ENCODE data around the gene CDH20. TPM values are rescaled to one million over a fixed set of nuclear protein-coding genes. Genes with fewer than 3 reads are reported as not detected.
A peak's percentile ranks its signal among the peaks of the same experiment; 100 is the strongest.

The CDH20 gene
- total RNA-seq, 4 donors from 2014 or later = 0.83 to 5.5 (median 2.0) TPM

DNA sequence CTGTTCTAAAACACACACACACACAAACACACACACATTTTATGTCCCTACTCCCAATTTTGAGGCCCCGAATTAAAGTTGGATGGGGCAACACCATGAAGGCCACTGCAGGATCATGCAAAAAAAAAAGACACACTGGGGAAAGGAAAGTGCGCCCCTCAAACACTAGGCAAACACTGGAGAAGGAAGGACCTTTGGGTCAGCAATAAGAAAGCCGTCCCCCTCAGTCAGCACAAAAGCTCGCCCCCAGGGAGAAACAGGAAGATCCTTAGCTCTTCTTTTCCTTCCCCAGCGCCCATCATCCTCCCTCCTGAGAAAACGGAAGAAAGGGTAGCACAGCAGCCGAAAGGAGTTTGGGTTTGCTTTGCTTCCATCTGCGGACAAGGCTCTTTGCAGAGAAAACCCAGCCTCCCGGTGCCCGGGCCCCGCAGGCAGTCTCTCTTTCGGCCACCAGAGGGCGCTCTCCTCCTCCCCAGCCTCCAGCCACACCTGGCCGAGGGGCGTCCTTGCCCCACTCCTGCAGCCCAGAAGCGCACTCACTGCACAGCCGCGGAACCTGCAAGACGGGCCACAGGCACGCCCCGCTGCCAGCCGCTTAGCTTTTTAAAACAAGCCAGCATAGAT, 248.5 kb downstream of the CDH20 start:
- peaks cover 0 to 19% (median 3%) of the 10 kb centered on the region in 4 donors for H3K4me1 ChIP-seq
- DNase-seq = peak; percentile 29 to 87 (median 79)
- peak overlapping the region in 1 of 4 donors; percentile 18 for H3K27ac ChIP-seq
- no peaks in the 10 kb centered on the region for H3K36me3 ChIP-seq
- peak overlapping the region in 3 of 4 donors; percentile 18 to 56 (median 46) for H3K4me3 ChIP-seq
- no peak for TF ChIP-seq POLR2A (IDR thresholded peaks at IDR 0.05)
- peak; percentile 36 to 92 (median 90) for TF ChIP-seq CTCF (IDR thresholded peaks at IDR 0.05)
- H3K27me3 ChIP-seq = no peaks in the 10 kb centered on the region
- H3K9me3 ChIP-seq = no peaks in the 10 kb centered on the region

GRCh38 chr18:61582202-61582710, 249.0 kb downstream of the CDH20 start:
- Histone ChIP-seq H3K27ac (peak overlapping the region in 1 of 4 donors; percentile 18), H3K4me1 (peaks cover 0 to 19% (median 3%) of the 10 kb centered on the region in 4 donors), H3K9me3 (no peaks in the 10 kb centered on the region), H3K36me3 (no peaks in the 10 kb centered on the region), H3K27me3 (no peaks in the 10 kb centered on the region), H3K4me3 (peak overlapping the region in 3 of 4 donors; percentile 18 to 56 (median 46))
- DNase-seq = no peak
- TF ChIP-seq POLR2A (IDR thresholded peaks at IDR 0.05) (no peak), CTCF (IDR thresholded peaks at IDR 0.05) (no peak)

- no peak for TF ChIP-seq POLR2A (IDR thresholded peaks at IDR 0.05)
- TF ChIP-seq CTCF (IDR thresholded peaks at IDR 0.05) = no peak
- Histone ChIP-seq H3K27ac (no peak overlapping the region), H3K9me3 (no peaks in the 10 kb centered on the region), H3K4me1 (peaks cover 0 to 19% (median 3%) of the 10 kb centered on the region in 4 donors), H3K27me3 (no peaks in the 10 kb centered on the region), H3K36me3 (no peaks in the 10 kb centered on the region), H3K4me3 (no peak overlapping the region)
- no peak for DNase-seq
Measured at GRCh38 chr18:61583548-61583947, 250.3 kb downstream of the CDH20 start.

DNA sequence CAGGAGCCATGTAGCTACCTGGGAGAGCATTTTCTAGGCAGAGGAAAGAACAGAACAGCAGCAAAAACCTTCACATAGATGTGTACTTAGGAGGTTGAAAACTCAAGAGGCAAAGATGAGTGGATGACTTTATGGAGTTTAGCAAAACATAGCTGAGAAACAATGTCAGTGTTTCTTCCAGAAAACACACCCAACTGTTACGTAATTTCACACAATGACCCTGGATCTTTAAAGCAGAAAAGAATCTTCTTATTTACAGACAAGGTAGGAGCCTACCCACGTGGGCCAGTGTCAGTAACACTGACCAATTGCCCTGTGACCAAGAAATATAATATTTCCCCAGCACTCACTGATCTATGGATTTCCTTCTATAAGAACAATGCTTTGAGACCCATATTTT, 254.6 kb downstream of the CDH20 start:
- peaks cover 0 to 1% (median 0%) of the 10 kb centered on the region in 4 donors for H3K4me1 ChIP-seq
- H3K36me3 ChIP-seq = no peaks in the 10 kb centered on the region
- DNase-seq = no peak
- H3K27me3 ChIP-seq = no peaks in the 10 kb centered on the region
- no peaks in the 10 kb centered on the region for H3K9me3 ChIP-seq
- no peak overlapping the region for H3K4me3 ChIP-seq
- TF ChIP-seq POLR2A (IDR thresholded peaks at IDR 0.05) = no peak
- TF ChIP-seq CTCF (IDR thresholded peaks at IDR 0.05) = no peak
- no peak overlapping the region for H3K27ac ChIP-seq

DNA sequence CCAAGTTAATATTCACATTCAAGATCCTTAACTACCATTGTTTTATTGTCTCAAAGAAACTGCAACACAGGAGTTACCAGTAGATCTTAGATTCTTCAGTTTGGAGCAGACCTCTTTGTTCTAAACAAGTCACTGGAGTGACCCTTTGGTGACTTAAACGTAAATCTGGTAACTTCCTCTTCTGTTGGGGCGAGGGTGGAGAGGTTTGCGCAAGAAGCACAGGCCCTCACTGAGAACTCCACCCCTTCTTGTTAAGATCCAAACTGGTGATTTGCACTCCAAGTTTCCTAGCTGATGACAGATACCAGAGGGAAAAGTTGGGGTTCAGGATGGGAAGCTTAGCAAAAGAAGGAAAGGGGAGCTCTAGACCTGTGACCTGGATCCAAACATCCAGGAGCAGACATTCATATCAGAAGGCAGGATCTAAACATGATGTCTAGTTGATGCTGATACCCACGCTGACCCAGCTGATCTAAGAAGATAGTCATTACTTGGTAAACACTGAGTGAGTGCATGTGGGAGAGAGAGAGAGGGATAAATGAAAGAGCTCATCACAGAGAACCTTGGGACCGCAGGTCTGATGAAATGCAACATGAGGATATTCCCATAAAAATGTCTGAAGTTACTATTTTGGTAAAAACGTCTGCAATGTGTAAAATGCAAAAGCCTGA, 256.0 kb downstream of the CDH20 start:
- no peak for DNase-seq
- no peak for TF ChIP-seq CTCF (IDR thresholded peaks at IDR 0.05)
- no peak for TF ChIP-seq POLR2A (IDR thresholded peaks at IDR 0.05)
- Histone ChIP-seq H3K27ac (no peak overlapping the region), H3K36me3 (no peaks in the 10 kb centered on the region), H3K9me3 (no peaks in the 10 kb centered on the region), H3K4me3 (no peak overlapping the region), H3K27me3 (no peaks in the 10 kb centered on the region), H3K4me1 (no peaks in the 10 kb centered on the region)

Data from Peyer's patch (tissue), 4 donors.